Cardiac muscle cell (in vitro differentiated cells and primary cell): ENCODE results near the gene DACT3. TPM values are rescaled to one million over a fixed set of nuclear protein-coding genes. Genes with fewer than 3 reads are reported as not detected.
A peak's percentile ranks its signal among the peaks of the same experiment; 100 is the strongest.
"Not testable (repeated sequence)": the region's sequence is repeated elsewhere in the genome, so short reads cannot be mapped to it uniquely, and the experiment has no call there.

Source experiments
- DNase-seq, 2 donors: peaks; one replicate each; pipeline versions ENCODE4 v3.0.0 to v3.0.0-alpha.2; 2010 to 2017; ENCODE audit warnings: low read depth in 1 of 2, low spot score in 1 of 2
- H3K27ac ChIP-seq: fragments of 200-600 bp; sonication (generic); 2 replicates; pipeline ENCODE4 v1.5.1; 2016
- H3K27me3 ChIP-seq: fragments of 200-600 bp; sonication (generic); 2 replicates; pipeline ENCODE4 v1.6.0; 2016; ENCODE audit warnings: control low read depth
- H3K36me3 ChIP-seq: fragments of 200-600 bp; sonication (generic); 2 replicates; pipeline ENCODE4 v1.5.1; 2016; ENCODE audit warnings: control low read depth
- H3K4me1 ChIP-seq: fragments of 200-600 bp; sonication (generic); 2 replicates; pipeline ENCODE4 v1.8.1; 2017; ENCODE audit warnings: low read depth, mild to moderate bottlenecking, mixed run types
- H3K4me3 ChIP-seq: fragments of 200-600 bp; sonication (generic); 2 replicates; pipeline ENCODE4 v1.5.1; 2016; ENCODE audit warnings: mild to moderate bottlenecking
- H3K9me3 ChIP-seq: fragments of 200-600 bp; sonication (generic); 2 replicates; pipeline ENCODE4 v1.5.1; 2017; ENCODE audit warnings: low read depth, mild to moderate bottlenecking, control low read depth
- polyA plus RNA-seq: library from polyadenylated mRNA; unstranded; fragments of >200 nt; fragmentation: Nextera tagmentation; extraction: Ambion mirVana; gene quantifications from 2 replicates; pipeline ENCODE4 v1.2.1, GENCODE V29; 2016
- total RNA-seq: library from RNA; depleted of rRNA; stranded (reverse); fragments of >200 nt; gene quantifications from 2 replicates; pipeline ENCODE4 v1.2.3, GENCODE V29; 2016
- TF ChIP-seq, protein P1 (sequence below): IDR thresholded peaks from 2 replicates; pipeline ENCODE4 v1.5.1; 2012; ENCODE audit warnings: low read depth, mild to moderate bottlenecking, low read length

Gene DACT3
- total and polyA plus RNA-seq, 2 experiments from 2014 or later: 107 to 142 TPM

DNA sequence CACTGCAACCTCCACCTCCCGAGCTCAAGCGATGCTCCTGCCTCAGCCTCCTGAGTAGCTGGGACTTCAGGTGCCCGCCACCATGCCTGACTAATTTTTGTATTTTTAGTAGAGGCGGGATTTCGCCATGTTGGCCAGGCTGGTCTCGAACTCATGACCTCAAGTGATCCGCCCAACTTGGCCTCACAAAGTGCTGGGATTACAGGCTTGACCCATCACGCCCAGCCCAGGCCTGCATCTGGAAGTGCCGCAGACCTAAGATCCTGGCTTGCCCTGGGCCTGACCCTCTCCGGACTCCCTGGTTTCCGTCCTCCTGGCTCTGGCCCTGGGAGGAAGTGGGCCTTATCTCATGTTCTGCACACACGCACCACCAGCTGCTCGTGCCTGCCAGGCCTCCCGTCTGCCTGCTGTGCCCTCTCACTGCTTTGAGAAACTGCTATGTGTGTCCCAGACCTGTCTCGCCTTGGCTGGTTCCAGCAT, 31.4 kb downstream of the DACT3 start:
- TF ChIP-seq, protein P1, sequence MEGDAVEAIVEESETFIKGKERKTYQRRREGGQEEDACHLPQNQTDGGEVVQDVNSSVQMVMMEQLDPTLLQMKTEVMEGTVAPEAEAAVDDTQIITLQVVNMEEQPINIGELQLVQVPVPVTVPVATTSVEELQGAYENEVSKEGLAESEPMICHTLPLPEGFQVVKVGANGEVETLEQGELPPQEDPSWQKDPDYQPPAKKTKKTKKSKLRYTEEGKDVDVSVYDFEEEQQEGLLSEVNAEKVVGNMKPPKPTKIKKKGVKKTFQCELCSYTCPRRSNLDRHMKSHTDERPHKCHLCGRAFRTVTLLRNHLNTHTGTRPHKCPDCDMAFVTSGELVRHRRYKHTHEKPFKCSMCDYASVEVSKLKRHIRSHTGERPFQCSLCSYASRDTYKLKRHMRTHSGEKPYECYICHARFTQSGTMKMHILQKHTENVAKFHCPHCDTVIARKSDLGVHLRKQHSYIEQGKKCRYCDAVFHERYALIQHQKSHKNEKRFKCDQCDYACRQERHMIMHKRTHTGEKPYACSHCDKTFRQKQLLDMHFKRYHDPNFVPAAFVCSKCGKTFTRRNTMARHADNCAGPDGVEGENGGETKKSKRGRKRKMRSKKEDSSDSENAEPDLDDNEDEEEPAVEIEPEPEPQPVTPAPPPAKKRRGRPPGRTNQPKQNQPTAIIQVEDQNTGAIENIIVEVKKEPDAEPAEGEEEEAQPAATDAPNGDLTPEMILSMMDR: no peak
- Histone ChIP-seq H3K27me3 (no peaks in the 10 kb centered on the region), H3K9me3 (no peaks in the 10 kb centered on the region), H3K4me1 (peaks cover 8% of the 10 kb centered on the region), H3K36me3 (no peaks in the 10 kb centered on the region), H3K27ac (peak overlapping the region; percentile 43), H3K4me3 (no peak overlapping the region)
- DNase-seq: peak in 1 of 2 donors; percentile 82

DNA sequence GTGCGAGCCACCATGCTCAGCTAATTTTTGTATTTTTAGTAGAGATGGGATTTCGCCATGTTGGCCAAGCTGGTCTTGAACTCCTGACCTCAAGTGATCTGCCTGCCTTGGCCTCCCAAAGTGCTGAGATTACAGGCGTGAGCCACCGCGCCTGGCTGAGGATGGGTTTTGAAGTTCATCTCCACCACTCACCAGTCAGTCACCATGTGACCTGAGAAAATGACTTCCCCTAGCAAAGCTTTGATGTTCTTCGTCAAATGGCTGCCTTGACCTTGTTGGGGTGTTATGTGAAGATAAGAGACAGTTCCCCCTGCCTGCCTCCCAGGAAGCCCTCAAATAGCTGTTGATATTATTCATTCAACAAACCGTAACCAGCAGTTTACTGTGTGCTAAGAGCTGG, 32.0 kb downstream of the DACT3 start:
- H3K4me3 ChIP-seq, H3K27me3 ChIP-seq, H3K4me1 ChIP-seq, H3K36me3 ChIP-seq, DNase-seq, H3K27ac ChIP-seq, H3K9me3 ChIP-seq: not testable (repeated sequence)

DNA sequence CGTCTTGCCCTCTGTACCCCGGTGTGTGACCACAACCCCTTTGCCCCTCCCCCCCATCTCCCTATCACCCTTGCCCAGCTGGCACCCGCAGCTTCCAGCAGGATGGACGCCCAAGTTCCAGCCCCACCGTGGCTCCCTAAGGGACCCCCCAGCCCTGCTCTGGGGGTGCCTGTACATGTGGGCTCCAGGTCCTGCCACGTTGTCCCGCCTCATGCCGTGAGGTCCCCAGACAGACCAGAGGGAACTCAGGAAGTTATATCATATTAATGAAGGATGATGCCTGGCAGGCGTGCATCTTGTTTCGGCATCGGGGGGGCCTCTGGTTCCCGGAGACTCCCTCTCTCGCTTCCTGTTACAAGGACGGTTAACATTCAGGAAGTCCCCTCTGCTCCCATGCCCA, 34.5 kb downstream of the DACT3 start:
- TF ChIP-seq, protein P1: no peak
- Histone ChIP-seq H3K4me1 (peaks cover 8% of the 10 kb centered on the region), H3K9me3 (no peaks in the 10 kb centered on the region), H3K4me3 (no peak overlapping the region), H3K27ac (no peak overlapping the region), H3K27me3 (no peaks in the 10 kb centered on the region), H3K36me3 (no peaks in the 10 kb centered on the region)
- no peak for DNase-seq

DNA sequence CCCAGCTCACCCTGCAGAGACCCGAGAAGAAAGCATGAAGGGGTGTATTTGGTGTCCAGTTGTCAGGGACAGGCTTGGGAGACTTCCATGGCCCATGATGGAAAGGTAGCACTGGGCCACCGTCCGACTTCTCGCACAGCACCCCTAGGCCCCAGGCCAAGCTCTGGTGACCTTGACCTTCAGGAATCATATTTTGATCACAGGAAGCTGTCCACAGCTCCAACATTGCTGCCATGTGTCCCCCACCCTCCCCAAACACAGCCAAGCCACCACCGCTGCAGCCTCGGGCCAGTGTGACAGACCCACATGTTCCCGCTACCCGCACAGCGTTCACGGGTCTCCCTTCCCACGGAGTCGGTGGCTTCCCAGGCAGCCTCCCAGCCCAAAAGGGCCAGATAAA, 35.3 kb downstream of the DACT3 start:
- Histone ChIP-seq H3K27me3 (no peaks in the 10 kb centered on the region), H3K9me3 (no peaks in the 10 kb centered on the region), H3K4me3 (no peak overlapping the region), H3K27ac (peak overlapping the region; percentile 45), H3K4me1 (peaks cover 14% of the 10 kb centered on the region), H3K36me3 (no peaks in the 10 kb centered on the region)
- DNase-seq: no peak
- TF ChIP-seq, protein P1: no peak

DNA sequence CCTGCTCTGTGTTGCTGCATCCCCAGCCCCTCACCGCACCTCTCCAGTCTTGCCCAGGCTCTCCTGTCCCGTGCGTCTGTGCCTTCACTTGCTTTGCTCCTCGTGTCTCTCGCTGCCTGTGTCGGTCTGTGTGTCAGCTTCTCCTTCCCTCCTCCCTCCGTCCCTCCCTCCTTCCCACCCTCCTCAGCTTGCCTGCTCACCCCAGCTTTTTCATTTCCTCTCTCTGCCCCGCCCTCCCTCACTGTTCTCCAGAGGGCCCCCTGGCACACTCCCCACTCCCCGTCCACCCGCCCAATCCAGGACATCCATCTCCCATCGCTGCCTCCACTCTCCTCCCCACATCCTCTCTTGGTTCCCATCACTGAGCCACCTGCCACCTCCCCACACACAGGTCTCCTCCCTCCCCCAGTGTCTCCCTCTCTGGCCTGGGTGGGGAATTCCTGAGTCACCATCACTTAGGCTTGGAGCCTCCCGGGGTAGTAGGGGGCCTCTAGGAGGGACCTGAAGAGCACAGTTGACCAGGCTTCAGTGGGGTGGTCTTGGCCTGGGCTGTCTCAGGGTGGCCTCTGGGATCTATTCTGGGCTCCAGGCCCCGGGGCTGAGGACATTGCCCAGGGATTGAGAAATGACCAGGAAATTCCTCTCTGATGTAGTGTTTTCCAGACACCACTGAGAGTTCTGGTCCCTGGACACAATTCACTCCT, 35.9 kb downstream of the DACT3 start, which contains the start of gene PTGIR:
Gene PTGIR, minus strand, starts transcription at position 132 of the 704 bp plus-strand sequence. CDS start 864 bp downstream, outside the sequence.
- no peak within 1 kb of the TSS for H3K4me3 ChIP-seq
- H3K27me3 ChIP-seq: no peaks in the 10 kb centered on the region
- TF ChIP-seq, protein P1: no peak
- no peaks in the 10 kb centered on the region for H3K36me3 ChIP-seq
- DNase-seq: peak in 1 of 2 donors; percentile 90
- H3K27ac ChIP-seq: peak within 1 kb of the TSS; percentile 45
- peaks cover 16% of the 10 kb centered on the region for H3K4me1 ChIP-seq
- no peaks in the 10 kb centered on the region for H3K9me3 ChIP-seq

DNA sequence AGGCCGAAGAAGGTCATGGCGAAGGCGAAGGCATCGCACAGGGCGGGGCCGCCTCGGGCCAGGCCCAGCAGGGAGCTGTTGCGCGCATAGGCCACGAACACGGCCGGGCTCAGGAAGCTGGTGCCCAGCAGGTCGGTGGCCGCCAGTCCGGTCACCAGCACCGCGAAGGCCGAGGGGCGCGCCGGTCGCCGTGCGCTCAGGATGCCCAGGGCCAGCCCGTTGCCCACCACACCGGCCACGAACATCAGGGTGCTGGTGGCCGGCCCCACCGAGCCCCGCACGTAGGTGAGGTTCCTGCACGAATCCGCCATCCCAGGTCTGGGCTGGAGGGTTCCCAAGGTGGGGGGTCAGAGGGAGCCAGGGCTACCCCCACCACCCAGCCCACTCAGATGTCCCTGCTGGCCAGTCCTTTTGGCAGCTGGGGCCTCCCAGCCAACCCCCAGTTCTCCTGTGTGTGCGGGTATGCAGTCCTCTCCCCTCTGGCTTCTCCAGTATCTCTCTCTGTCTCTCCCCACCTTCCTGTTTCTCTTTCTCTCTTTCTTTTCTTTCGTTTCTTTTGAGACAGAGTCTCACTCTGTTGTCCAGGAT, 37.0 kb downstream of the DACT3 start:
- TF ChIP-seq, protein P1: no peak
- DNase-seq: no peak
- H3K36me3 ChIP-seq: no peaks in the 10 kb centered on the region
- no peaks in the 10 kb centered on the region for H3K9me3 ChIP-seq
- no peak overlapping the region for H3K27ac ChIP-seq
- no peaks in the 10 kb centered on the region for H3K27me3 ChIP-seq
- peaks cover 16% of the 10 kb centered on the region for H3K4me1 ChIP-seq
- H3K4me3 ChIP-seq: no peak overlapping the region
